GM18498 (cell line): ENCODE results near the gene METTL2B.
"Not testable (repeated sequence)": the region's sequence is repeated elsewhere in the genome, so short reads cannot be mapped to it uniquely, and the experiment has no call there.

ENCODE experiments used
- ATAC-seq: cut with Tn5 transposase; IDR thresholded peaks from one replicate; pipeline ENCODE4 v1.9.1; 2021; ENCODE audit warnings: mild to moderate bottlenecking, moderate library complexity; ENCODE audit not compliant: unreplicated experiment

The METTL2B gene

GRCh38 chr7:128454808-128455542 is 21.6 kb upstream of the METTL2B start:
- no peak for ATAC-seq

- peak; percentile 87 for ATAC-seq
Measured at GRCh38 chr7:128455543-128456254, 20.8 kb upstream of the METTL2B start, which contains the start of gene HILPDA. HILPDA (plus strand) TSS chr7:128455878; CDS start chr7:128457269, 1,391 bp downstream.

- no peak for ATAC-seq
Measured at GRCh38 chr7:128456255-128456725, 20.3 kb upstream of the METTL2B start.

- not testable (repeated sequence) for ATAC-seq
Measured at GRCh38 chr7:128457385-128457784, 19.2 kb upstream of the METTL2B start.

- ATAC-seq: peak; percentile 33
Measured at GRCh38 chr7:128458956-128459355, 17.6 kb upstream of the METTL2B start.

GRCh38 chr7:128459394-128459878 is 17.1 kb upstream of the METTL2B start:
- peak; percentile 52 for ATAC-seq

- ATAC-seq: no peak
Measured at GRCh38 chr7:128462460-128462859, 14.1 kb upstream of the METTL2B start.

- not testable (repeated sequence) for ATAC-seq
Measured at GRCh38 chr7:128463345-128463744, 13.2 kb upstream of the METTL2B start.

- ATAC-seq: not testable (repeated sequence)
Measured at GRCh38 chr7:128463933-128464332, 12.6 kb upstream of the METTL2B start.

- ATAC-seq: not testable (repeated sequence)
Measured at GRCh38 chr7:128466871-128467270, 9.7 kb upstream of the METTL2B start.

- ATAC-seq: not testable (repeated sequence)
Measured at GRCh38 chr7:128477336-128477690, 765 bp downstream of the METTL2B start.

- not testable (repeated sequence) for ATAC-seq
Measured at GRCh38 chr7:128479082-128479481, 2.5 kb downstream of the METTL2B start.

GRCh38 chr7:128488134-128488533 is 11.6 kb downstream of the METTL2B start:
- not testable (repeated sequence) for ATAC-seq

GRCh38 chr7:128497405-128497804 is 20.9 kb downstream of the METTL2B start:
- ATAC-seq: no peak

- ATAC-seq: not testable (repeated sequence)
Measured at GRCh38 chr7:128505416-128505815, 28.9 kb downstream of the METTL2B start.

- peak; percentile 60 for ATAC-seq
Measured at GRCh38 chr7:128506819-128507218, 30.3 kb downstream of the METTL2B start.

GRCh38 chr7:128507321-128507993 is 30.9 kb downstream of the METTL2B start:
- ATAC-seq: peak; percentile 50

- not testable (repeated sequence) for ATAC-seq
Measured at GRCh38 chr7:128511692-128512091, 35.1 kb downstream of the METTL2B start.

- not testable (repeated sequence) for ATAC-seq
Measured at GRCh38 chr7:128515232-128515631, 38.7 kb downstream of the METTL2B start.

GRCh38 chr7:128517023-128517422 is 40.5 kb downstream of the METTL2B start:
- not testable (repeated sequence) for ATAC-seq
